Measurements from ENCODE around the gene WDFY4.

DNA sequence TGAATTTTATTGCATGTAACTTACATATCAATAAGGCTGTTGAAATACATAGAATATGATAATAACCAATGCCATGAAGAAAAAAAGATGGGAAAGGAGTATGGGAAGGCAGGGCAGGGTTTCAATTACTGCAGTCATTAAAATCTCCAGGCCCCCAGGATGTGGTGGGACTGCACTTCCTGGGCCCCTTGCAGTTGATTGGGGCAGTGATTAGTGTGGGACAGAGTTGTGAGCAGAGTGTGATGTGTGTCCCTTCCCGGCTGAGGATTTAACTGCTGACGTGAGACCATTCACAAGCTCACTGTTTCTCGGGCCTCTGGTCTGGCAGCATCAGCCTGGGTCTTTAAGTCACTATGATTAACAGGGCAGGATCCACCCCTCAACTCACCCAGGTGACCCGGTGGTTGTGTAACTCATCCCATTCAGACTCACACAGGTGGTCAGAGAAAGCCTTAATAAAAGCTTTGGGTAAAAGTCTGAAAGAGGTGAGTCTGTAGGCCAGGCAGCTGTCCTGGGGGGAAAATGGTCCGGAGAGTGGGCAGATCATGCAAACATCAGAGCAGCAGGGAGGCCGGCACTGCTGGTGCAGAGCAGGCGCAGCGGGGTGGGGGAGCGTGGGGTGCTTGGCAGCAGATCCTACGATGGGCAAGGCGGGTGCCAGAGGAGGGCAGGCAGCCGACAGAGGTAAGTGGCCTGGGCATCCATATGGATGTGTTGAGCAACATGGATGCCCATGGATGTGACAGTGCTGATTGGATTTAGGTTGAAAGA lies 36.3 kb upstream of the WDFY4 start:
- TF ChIP-seq CTCF (IDR thresholded peaks at IDR 0.05; ENCODE audit: poor library complexity, severe bottlenecking) = no peak
- TF ChIP-seq TAF1 (IDR thresholded peaks at IDR 0.05; ENCODE audit: low read depth) = no peak
- TF ChIP-seq SMC3 (conservative IDR thresholded peaks at IDR 0.05; ENCODE audit: poor library complexity) = no peak
- no peak for TF ChIP-seq EZH2 (IDR thresholded peaks at IDR 0.05; ENCODE audit: borderline replicate concordance, insufficient read depth, low read length, poor library complexity, severe bottlenecking)
- TF ChIP-seq EP300 (conservative IDR thresholded peaks at IDR 0.05; ENCODE audit: poor library complexity, severe bottlenecking) = no peak
- TF ChIP-seq POLR2AphosphoS5 (IDR thresholded peaks at IDR 0.05) = no peak
- TF ChIP-seq, protein P1, sequence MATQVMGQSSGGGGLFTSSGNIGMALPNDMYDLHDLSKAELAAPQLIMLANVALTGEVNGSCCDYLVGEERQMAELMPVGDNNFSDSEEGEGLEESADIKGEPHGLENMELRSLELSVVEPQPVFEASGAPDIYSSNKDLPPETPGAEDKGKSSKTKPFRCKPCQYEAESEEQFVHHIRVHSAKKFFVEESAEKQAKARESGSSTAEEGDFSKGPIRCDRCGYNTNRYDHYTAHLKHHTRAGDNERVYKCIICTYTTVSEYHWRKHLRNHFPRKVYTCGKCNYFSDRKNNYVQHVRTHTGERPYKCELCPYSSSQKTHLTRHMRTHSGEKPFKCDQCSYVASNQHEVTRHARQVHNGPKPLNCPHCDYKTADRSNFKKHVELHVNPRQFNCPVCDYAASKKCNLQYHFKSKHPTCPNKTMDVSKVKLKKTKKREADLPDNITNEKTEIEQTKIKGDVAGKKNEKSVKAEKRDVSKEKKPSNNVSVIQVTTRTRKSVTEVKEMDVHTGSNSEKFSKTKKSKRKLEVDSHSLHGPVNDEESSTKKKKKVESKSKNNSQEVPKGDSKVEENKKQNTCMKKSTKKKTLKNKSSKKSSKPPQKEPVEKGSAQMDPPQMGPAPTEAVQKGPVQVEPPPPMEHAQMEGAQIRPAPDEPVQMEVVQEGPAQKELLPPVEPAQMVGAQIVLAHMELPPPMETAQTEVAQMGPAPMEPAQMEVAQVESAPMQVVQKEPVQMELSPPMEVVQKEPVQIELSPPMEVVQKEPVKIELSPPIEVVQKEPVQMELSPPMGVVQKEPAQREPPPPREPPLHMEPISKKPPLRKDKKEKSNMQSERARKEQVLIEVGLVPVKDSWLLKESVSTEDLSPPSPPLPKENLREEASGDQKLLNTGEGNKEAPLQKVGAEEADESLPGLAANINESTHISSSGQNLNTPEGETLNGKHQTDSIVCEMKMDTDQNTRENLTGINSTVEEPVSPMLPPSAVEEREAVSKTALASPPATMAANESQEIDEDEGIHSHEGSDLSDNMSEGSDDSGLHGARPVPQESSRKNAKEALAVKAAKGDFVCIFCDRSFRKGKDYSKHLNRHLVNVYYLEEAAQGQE (IDR thresholded peaks at IDR 0.05; ENCODE audit: borderline replicate concordance) = no peak
- TF ChIP-seq RAD21 (conservative IDR thresholded peaks at IDR 0.05) = no peak
- no peak for TF ChIP-seq MXI1 (conservative IDR thresholded peaks at IDR 0.05; ENCODE audit: poor library complexity, severe bottlenecking)
